Naive thymus-derived CD4-positive, alpha-beta T cell (primary cell): ENCODE data around the gene KIF16B. TPM values are rescaled to one million over a fixed set of nuclear protein-coding genes. Genes with fewer than 3 reads are reported as not detected.
A peak's percentile ranks its signal among the peaks of the same experiment; 100 is the strongest.

Experiments
- ATAC-seq: fragments of 150-1000 bp; cut with Tn5 transposase; 2 replicates; pipeline ENCODE4 v1.10.0; 2021; ENCODE audit warnings: mild to moderate bottlenecking, moderate library complexity
- CTCF ChIA-PET: fragments of 350-600 bp; sonication (Branson Sonifier 250); formaldehyde crosslinking; loops from one replicate; lab custom pipeline; 2021; ENCODE audit warnings: antibody characterized with exemption; lab: Charles Lee
- POLR2A ChIA-PET: fragments of 350-600 bp; sonication (Branson Sonifier 250); formaldehyde crosslinking; loops from one replicate; lab custom pipeline; 2021; ENCODE audit warnings: antibody characterized with exemption, inconsistent platforms; lab: Charles Lee
- DNase-seq, 9 donors: peaks; one replicate each; pipeline versions ENCODE4 v3.0.0 to v3.0.0-alpha.2; 2020 to 2022; ENCODE audit warnings: mixed read lengths in 1 of 9
- H3K27ac ChIP-seq: one replicate; pipeline ENCODE4 v1.7.0; 2013; ENCODE audit warnings: mild to moderate bottlenecking, low read depth, low read length, moderate library complexity
- H3K27me3 ChIP-seq, 2 donors: one replicate each; pipeline ENCODE4 v1.7.0; 2013; ENCODE audit warnings: low read length in 2 of 2, mild to moderate bottlenecking in 2 of 2, moderate library complexity in 2 of 2; ENCODE audit not compliant: control insufficient read depth in 2 of 2, insufficient read depth in 2 of 2
- H3K36me3 ChIP-seq, 3 experiments: 1 replicate in 2 of 3; 2 replicates in 1 of 3; pipeline ENCODE4 v1.7.0; 2013; ENCODE audit warnings: low read length in 3 of 3, mild to moderate bottlenecking in 3 of 3, moderate library complexity in 1 of 3; ENCODE audit not compliant: insufficient read depth in 3 of 3, control insufficient read depth in 2 of 3
- H3K4me1 ChIP-seq, 2 donors: one replicate each; pipeline ENCODE4 v1.7.0; 2013; ENCODE audit warnings: low read length in 2 of 2, mild to moderate bottlenecking in 2 of 2, moderate library complexity in 1 of 2; ENCODE audit not compliant: control insufficient read depth in 2 of 2, insufficient read depth in 2 of 2
- H3K4me3 ChIP-seq: 2 replicates; pipeline ENCODE4 v1.7.0; 2013; ENCODE audit warnings: mild to moderate bottlenecking, low read length
- H3K9me3 ChIP-seq, 3 experiments: 1 replicate in 2 of 3; 2 replicates in 1 of 3; pipeline ENCODE4 v1.7.0; 2013; ENCODE audit warnings: low read length in 3 of 3; ENCODE audit not compliant: control insufficient read depth in 2 of 3
- H3K27ac Mint-ChIP-seq, 9 donors: one replicate each; pipeline ENCODE4 v1.8.0; 2020 to 2022; ENCODE audit warnings: mixed read lengths in 9 of 9, mild to moderate bottlenecking in 8 of 9, moderate library complexity in 5 of 9, inconsistent platforms in 2 of 9
- H3K27me3 Mint-ChIP-seq, 5 donors: one replicate each; pipeline ENCODE4 v1.8.0; 2021 to 2022; ENCODE audit warnings: mixed read lengths in 5 of 5, mild to moderate bottlenecking in 1 of 5
- H3K36me3 Mint-ChIP-seq, 5 donors: one replicate each; pipeline ENCODE4 v1.8.0; 2020 to 2022; ENCODE audit warnings: mixed read lengths in 5 of 5, mild to moderate bottlenecking in 3 of 5, inconsistent platforms in 1 of 5
- H3K4me1 Mint-ChIP-seq, 7 donors: one replicate each; pipeline ENCODE4 v1.8.0; 2020 to 2022; ENCODE audit warnings: mixed read lengths in 7 of 7, mild to moderate bottlenecking in 3 of 7, inconsistent platforms in 1 of 7
- H3K4me3 Mint-ChIP-seq, 10 donors: one replicate each; pipeline ENCODE4 v1.8.0; 2020 to 2022; ENCODE audit warnings: mild to moderate bottlenecking in 10 of 10, mixed read lengths in 10 of 10, moderate library complexity in 6 of 10, inconsistent platforms in 2 of 10
- H3K9me3 Mint-ChIP-seq, 11 donors: one replicate each; pipeline ENCODE4 v1.8.0; 2020 to 2022; ENCODE audit warnings: mixed read lengths in 11 of 11, mild to moderate bottlenecking in 4 of 11, inconsistent platforms in 1 of 11, moderate library complexity in 1 of 11
- intact Hi-C, 2 donors: fragments of 100-400 bp; cut with micrococcal nuclease; formaldehyde crosslinking; loops; one replicate each; pipeline ENCODE4 v1.15.1; 2023
- polyA plus RNA-seq, 2 donors: library from polyadenylated mRNA; unstranded; fragments of 300-500 nt; fragmentation: Illumina TruSeq; gene quantifications; one replicate each; pipeline ENCODE4 v1.2.3, GENCODE V29; 2021
- total RNA-seq, 6 experiments: library from RNA in 5 of 6; stranded (reverse) in 5 of 6; gene quantifications; 1 replicate in 5 of 6; 2 replicates in 1 of 6; pipeline ENCODE4 v1.2.3 and lab custom pipeline; 2021 to 2026

The KIF16B gene
- total and polyA plus RNA-seq, 7 experiments from 2014 or later = 6.0 to 13.7 (median 10.3) TPM

DNA sequence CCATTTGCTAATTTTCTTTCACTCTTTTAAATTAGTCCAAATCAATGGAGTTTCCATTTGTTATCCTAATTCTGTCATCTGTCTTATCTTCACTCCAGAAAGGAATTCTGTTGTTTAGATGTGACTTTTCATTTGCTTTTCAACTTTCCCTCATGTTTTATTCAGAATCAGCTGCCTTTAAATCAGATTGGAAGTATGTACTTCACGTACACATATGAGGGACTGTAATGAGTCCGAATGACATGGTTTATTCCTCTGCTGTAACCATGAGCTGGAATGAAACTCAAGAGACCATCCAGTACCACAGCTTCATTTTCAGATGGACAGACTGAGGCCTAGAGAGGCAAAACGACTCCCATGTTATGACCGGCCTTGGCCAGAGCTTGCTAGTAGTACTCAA, 302.3 kb downstream of the KIF16B start:
- Mint-ChIP-seq H3K36me3 (peaks cover 0 to 77% (median 72%) of the 10 kb centered on the region in 5 donors), H3K4me3 (no peak overlapping the region), H3K4me1 (no peaks in the 10 kb centered on the region), H3K27me3 (no peaks in the 10 kb centered on the region), H3K27ac (no peak overlapping the region), H3K9me3 (peaks cover 2 to 39% (median 13%) of the 10 kb centered on the region in 11 donors)
- intact Hi-C loops = no loop called here
- no peak overlapping the region for H3K27ac ChIP-seq
- no peak overlapping the region for H3K4me3 ChIP-seq
- POLR2A ChIA-PET = interaction anchor here (0.6 kb wide), 1 partner anchor 55 kb away, joined by 4 read pairs; no protein-coding TSS in a partner anchor
- CTCF ChIA-PET = no interaction called here
- ATAC-seq = no peak
- no peak for DNase-seq
- H3K9me3 ChIP-seq = peaks cover 0 to 10% (median 0%) of the 10 kb centered on the region in 3 experiments
- H3K27me3 ChIP-seq = no peaks in the 10 kb centered on the region
- H3K4me1 ChIP-seq = no peaks in the 10 kb centered on the region
- peaks cover 0 to 9% (median 0%) of the 10 kb centered on the region in 3 experiments for H3K36me3 ChIP-seq

DNA sequence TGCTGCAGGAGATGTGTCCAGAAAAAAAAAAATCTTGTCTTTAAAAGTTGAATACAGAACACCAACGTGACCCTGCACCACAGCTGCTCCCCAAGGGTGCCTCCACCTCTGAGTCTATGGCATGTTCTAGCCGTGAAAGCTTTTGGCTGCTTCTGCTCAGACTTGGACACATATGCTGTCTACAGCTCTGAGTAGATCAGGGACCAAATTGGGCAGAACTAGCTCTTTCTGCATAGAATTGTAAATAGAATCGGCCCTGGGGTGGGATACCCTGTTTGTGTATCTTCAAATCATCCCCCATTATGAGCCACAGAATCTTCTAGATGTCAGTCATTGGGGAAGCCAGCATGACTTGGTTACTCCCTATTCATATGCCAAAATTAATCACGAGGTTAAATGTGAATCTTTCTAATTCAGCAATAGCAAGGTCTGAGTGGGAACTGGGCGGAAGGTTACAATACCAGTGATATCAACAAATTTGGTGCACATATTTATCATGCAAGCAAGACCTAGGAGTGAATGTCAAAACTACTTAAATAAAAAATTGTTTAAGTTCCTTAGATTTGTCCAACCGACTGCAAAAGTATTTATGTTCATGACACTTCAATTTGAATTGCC, 302.8 kb downstream of the KIF16B start:
- Mint-ChIP-seq H3K4me3 (no peak overlapping the region), H3K27me3 (no peaks in the 10 kb centered on the region), H3K27ac (no peak overlapping the region), H3K36me3 (peaks cover 0 to 76% (median 71%) of the 10 kb centered on the region in 5 donors), H3K4me1 (no peaks in the 10 kb centered on the region), H3K9me3 (peaks cover 8 to 44% (median 17%) of the 10 kb centered on the region in 11 donors)
- ATAC-seq = no peak
- no peak overlapping the region for H3K27ac ChIP-seq
- ChIA-PET CTCF (no interaction called here), POLR2A (interaction anchor here (0.6 kb wide), 1 partner anchor 56 kb away, joined by 4 read pairs; no protein-coding TSS in a partner anchor)
- no peaks in the 10 kb centered on the region for H3K27me3 ChIP-seq
- peaks cover 0 to 16% (median 0%) of the 10 kb centered on the region in 3 experiments for H3K9me3 ChIP-seq
- no peak overlapping the region for H3K4me3 ChIP-seq
- intact Hi-C loops = no loop called here
- DNase-seq = no peak
- no peaks in the 10 kb centered on the region for H3K4me1 ChIP-seq
- peaks cover 0 to 9% (median 0%) of the 10 kb centered on the region in 3 experiments for H3K36me3 ChIP-seq

DNA sequence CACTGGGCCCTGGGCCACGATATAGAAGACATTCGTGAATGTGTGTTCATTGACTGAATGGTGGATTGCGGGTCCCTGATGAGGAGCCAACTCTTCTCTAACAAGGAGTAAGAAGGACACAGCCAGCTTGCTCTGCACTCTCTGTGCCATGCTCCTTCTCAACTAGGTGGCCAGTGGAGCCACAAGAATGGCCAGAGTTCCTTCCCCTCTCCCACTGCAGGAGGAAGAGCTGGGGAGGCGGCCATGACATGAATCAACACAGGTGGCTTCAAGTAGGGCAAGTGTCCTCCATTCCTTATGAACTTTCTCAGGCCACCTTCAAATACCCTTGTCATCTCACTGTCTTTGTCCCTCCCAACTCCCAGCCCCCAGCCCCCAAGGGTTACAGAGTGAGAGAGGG, 305.7 kb downstream of the KIF16B start:
- peaks cover 0 to 6% (median 0%) of the 10 kb centered on the region in 7 donors for H3K4me1 Mint-ChIP-seq
- ATAC-seq = no peak
- POLR2A ChIA-PET = no interaction called here
- Histone ChIP-seq H3K9me3 (peaks cover 0 to 20% (median 0%) of the 10 kb centered on the region in 3 experiments), H3K4me3 (no peak overlapping the region), H3K27me3 (no peaks in the 10 kb centered on the region), H3K4me1 (no peaks in the 10 kb centered on the region), H3K36me3 (no peaks in the 10 kb centered on the region), H3K27ac (no peak overlapping the region)
- no peak overlapping the region for H3K27ac Mint-ChIP-seq
- H3K4me3 Mint-ChIP-seq = no peak overlapping the region
- peaks cover 9 to 45% (median 17%) of the 10 kb centered on the region in 11 donors for H3K9me3 Mint-ChIP-seq
- CTCF ChIA-PET = no interaction called here
- peaks cover 0 to 51% (median 48%) of the 10 kb centered on the region in 5 donors for H3K36me3 Mint-ChIP-seq
- intact Hi-C loops = no loop called here
- peaks cover 0 to 14% (median 0%) of the 10 kb centered on the region in 5 donors for H3K27me3 Mint-ChIP-seq
- DNase-seq = no peak

DNA sequence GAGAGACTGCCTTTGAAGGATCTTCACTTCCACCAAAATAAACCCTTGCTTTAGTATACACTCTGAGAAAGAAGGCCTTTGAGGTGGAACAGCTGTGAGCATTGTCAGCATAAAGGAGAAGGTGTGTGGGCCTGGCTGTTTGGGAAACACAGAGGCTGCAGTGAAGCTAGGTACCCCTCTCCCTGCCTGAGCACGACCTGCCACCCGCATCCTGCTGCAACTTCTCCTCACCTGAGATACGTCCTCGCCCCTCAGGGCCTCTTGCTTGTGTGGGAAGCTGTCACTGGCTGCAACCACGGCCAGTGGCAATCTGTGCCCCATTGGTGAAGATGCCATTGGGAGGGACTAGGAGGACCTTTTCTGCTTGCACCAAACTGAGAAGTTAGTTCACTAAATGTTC, 307.9 kb downstream of the KIF16B start:
- intact Hi-C loops = no loop called here
- H3K27me3 ChIP-seq = no peaks in the 10 kb centered on the region
- Mint-ChIP-seq H3K27ac (peak overlapping the region in 1 of 9 donors; percentile 57), H3K27me3 (peaks cover 0 to 14% (median 5%) of the 10 kb centered on the region in 5 donors), H3K36me3 (peaks cover 0 to 30% (median 29%) of the 10 kb centered on the region in 5 donors), H3K4me1 (peaks cover 0 to 6% (median 0%) of the 10 kb centered on the region in 7 donors), H3K9me3 (peaks cover 14 to 45% (median 18%) of the 10 kb centered on the region in 11 donors), H3K4me3 (no peak overlapping the region)
- ChIA-PET CTCF (no interaction called here), POLR2A (no interaction called here)
- H3K27ac ChIP-seq = no peak overlapping the region
- H3K4me3 ChIP-seq = no peak overlapping the region
- ATAC-seq = no peak
- H3K9me3 ChIP-seq = peaks cover 0 to 20% (median 0%) of the 10 kb centered on the region in 3 experiments
- H3K36me3 ChIP-seq = no peaks in the 10 kb centered on the region
- H3K4me1 ChIP-seq = no peaks in the 10 kb centered on the region
- no peak for DNase-seq

DNA sequence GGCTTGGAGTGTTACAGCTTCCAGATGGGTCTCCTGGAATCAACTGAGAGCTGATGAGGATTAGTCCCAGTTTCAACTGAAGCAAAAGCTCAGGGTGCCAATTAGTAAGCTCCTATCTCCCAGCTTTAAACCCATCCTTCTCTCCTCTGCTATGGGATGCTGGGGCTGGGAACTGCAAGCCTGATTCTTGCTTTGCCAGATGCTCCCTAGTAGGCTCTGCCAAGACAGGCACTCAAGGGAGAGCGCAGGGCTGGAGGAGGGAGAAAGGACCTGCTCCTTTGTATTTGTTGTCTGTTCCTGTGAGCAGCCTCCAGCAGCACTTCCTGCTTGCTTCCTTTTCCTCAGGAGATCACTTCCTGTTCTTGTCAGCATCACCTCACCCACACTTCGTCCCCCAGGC, 309.7 kb downstream of the KIF16B start:
- Histone ChIP-seq H3K9me3 (peaks cover 0 to 20% (median 0%) of the 10 kb centered on the region in 3 experiments), H3K27ac (no peak overlapping the region), H3K27me3 (no peaks in the 10 kb centered on the region), H3K4me1 (no peaks in the 10 kb centered on the region), H3K4me3 (no peak overlapping the region), H3K36me3 (no peaks in the 10 kb centered on the region)
- intact Hi-C loops = no loop called here
- H3K36me3 Mint-ChIP-seq = peaks cover 0 to 22% (median 15%) of the 10 kb centered on the region in 5 donors
- ChIA-PET CTCF (no interaction called here), POLR2A (no interaction called here)
- ATAC-seq = no peak
- H3K9me3 Mint-ChIP-seq = peaks cover 14 to 33% (median 23%) of the 10 kb centered on the region in 11 donors
- no peak overlapping the region for H3K4me3 Mint-ChIP-seq
- no peak overlapping the region for H3K27ac Mint-ChIP-seq
- H3K4me1 Mint-ChIP-seq = peaks cover 0 to 6% (median 0%) of the 10 kb centered on the region in 7 donors
- no peak for DNase-seq
- H3K27me3 Mint-ChIP-seq = peaks cover 0 to 14% (median 5%) of the 10 kb centered on the region in 5 donors

DNA sequence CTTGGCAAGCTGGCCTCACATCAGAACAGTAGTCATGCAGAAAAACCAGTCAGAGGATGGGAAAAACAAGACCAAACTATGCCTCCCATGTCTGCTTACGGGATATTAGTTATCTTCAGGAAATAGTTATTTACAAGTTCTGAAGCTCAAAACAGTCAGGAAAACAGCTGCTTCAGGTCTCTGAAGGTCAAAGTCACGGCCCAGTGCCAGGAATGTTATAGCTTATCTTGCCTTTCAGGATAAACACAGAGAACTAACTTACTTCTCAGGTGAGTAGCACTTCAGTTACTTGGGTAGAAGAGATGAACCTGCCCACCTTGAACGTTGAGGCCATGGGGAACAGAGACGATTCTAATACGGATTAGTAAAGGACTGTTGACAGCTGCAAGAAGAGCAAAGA, 310.7 kb downstream of the KIF16B start:
- H3K4me1 Mint-ChIP-seq = peaks cover 0 to 6% (median 0%) of the 10 kb centered on the region in 7 donors
- H3K9me3 Mint-ChIP-seq = peaks cover 8 to 26% (median 19%) of the 10 kb centered on the region in 11 donors
- H3K36me3 Mint-ChIP-seq = peaks cover 0 to 15% (median 11%) of the 10 kb centered on the region in 5 donors
- H3K4me3 ChIP-seq = no peak overlapping the region
- H3K9me3 ChIP-seq = peaks cover 0 to 20% (median 0%) of the 10 kb centered on the region in 3 experiments
- POLR2A ChIA-PET = no interaction called here
- H3K4me3 Mint-ChIP-seq = no peak overlapping the region
- intact Hi-C loops = no loop called here
- H3K4me1 ChIP-seq = no peaks in the 10 kb centered on the region
- peaks cover 0 to 14% (median 7%) of the 10 kb centered on the region in 5 donors for H3K27me3 Mint-ChIP-seq
- CTCF ChIA-PET = no interaction called here
- no peak overlapping the region for H3K27ac Mint-ChIP-seq
- H3K27me3 ChIP-seq = no peaks in the 10 kb centered on the region
- DNase-seq (no peak), ATAC-seq (no peak)
- H3K36me3 ChIP-seq = no peaks in the 10 kb centered on the region
- no peak overlapping the region for H3K27ac ChIP-seq
